NCI-H460 (cell line): Measurements from ENCODE around the gene DHRS7C. TPM values are rescaled to one million over a fixed set of nuclear protein-coding genes. Genes with fewer than 3 reads are reported as not detected.
"Not testable (repeated sequence)": the region's sequence is repeated elsewhere in the genome, so short reads cannot be mapped to it uniquely, and the experiment has no call there.

ENCODE experiments used
- DNase-seq: peaks from one replicate; pipeline ENCODE4 v3.0.0-alpha.2; 2016; ENCODE audit warnings: low read depth; ENCODE audit errors: extremely low read depth
- total RNA-seq: library from RNA; depleted of rRNA; stranded (reverse); fragments of >200 nt; shearing (Covaris generic); gene quantifications from 2 replicates; pipeline ENCODE4 v1.2.3, GENCODE V29; 2014

DHRS7C gene
- total RNA-seq, 1 experiment from 2014 or later, result not detected

DNA sequence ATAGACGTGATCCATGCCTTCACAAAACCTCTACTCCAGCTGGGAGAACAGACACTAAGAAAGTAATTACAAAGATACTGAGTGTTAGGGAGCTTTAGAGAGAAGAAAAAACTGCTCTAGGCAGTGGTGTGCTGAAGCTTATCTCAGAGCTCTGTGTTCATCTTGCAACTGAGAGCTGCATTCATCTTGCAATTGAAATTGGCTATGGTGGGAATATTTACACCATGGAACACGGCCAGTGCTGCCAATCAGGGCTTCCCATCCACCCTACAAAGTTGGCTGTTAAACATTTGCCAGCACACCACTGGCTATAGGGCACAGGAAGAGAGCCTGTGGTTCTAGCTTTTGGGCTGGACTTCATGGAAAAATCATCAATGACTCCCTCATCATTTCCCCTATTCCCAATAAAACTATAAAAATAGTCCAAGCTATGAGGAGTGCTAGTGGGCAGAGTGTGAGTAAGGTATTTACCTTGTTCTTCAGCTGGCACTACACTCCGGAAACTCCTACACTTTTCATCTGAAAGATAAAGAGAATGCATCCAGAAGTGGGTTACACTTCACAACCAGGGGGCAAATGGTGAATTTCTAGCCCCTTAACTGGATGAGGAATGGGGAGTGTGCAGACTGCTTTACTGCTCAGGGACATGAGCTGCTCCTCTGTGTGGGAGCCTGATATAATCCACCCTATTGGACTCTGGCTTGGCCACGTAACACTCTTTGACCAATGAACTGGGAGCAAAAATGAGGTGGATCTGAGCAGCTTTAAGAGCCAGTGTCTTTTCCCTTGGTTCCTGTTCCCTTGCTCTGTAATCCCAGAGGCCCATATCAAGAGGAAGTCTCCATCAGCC lies 18.9 kb upstream of the DHRS7C start:
- no peak for DNase-seq

DNA sequence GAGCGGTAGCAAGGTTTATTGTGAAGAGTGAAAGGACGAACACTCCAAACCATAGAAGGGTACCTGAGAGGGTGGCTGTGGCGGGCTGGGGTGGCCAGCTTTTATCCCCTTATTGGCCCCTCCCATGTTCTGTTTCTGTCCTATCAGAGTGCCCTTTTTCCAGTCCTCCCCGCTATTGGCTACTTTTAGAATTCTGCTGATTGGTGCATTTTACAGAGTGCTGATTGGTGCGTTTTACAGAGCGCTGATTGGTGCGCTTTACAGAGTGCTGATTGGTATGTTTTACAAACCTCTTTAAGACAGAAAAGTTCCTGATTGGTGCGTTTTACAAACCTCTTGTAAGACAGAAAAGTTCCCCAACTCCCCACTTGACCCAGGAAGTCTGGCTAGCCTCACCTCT lies 18.0 kb upstream of the DHRS7C start:
- no peak for DNase-seq

DNA sequence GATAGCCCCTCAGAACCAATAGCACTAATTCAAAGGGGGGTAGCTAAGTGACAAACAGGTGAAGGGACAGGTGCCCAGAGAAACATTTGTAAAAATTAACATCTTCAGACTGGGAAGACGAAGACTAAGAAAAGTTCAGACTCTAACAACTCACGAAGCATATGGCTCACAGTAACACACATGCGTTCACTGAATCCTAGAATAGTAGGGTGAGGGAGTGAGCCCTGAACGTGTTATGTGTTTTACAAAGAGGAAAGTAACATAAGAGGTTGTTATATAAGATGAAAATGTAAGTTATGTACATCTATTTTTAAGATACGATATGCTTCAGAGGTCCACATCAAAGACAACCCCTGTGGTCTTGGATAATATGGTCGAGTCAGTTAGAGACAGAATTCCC lies 15.3 kb upstream of the DHRS7C start:
- no peak for DNase-seq

DNA sequence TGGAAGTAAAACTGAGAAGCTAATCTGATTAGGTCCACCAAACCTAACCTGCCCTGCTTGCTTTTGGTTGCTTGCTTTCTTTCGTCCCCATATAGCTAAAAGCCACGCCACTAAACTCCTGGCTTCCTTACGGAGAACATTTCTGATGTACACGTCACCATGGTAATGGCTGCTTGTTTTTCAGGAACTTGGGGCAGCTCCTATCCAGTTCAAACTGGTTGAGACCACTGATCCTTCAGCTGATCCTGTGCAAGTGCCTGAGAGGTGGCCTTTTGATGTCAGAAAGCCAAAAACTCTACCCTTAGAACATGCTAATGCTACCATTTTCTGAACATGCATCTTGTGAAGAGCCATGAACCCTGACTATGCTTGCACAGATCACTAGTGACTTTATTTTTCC lies 14.4 kb upstream of the DHRS7C start:
- no peak for DNase-seq

DNA sequence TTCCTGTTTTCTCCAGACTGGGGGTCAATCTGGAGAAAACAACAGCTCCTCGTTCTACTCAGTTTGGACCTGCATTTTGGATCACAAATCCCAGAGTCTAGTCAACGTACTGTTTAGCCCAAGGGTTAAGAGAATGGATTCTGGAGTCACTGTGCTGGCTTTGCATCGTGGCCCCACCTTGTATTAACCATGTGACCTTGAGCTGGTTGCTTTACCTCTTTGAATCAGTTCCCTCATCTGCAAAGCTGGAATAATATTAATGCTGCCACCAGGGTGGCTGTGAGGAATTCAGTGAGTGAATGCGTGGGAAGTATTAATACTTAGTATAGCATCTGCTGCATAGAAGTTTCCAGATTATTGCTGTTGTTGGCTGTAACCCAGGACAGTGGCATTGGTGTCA lies 11.3 kb upstream of the DHRS7C start:
- DNase-seq, result peak; percentile 17

DNA sequence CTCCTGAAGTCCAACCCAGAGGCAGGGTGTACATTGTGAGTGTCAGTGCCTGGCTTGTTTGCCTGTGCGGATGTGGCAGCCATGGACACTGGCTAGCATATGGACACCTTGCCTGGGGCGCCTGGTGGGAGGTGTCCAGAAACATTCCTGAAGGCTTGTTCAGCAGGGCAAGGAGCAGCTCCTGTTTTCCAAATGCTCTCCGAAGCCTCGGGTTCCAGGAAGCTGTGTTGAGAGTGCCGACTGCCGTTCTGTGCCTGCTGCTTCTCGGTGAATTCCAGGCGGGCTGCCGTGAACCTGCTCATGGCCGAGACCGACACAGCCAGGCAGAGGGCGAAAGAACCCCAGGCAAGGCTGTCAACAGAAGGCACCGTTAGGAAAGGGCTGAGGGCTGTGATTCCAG lies 10.9 kb upstream of the DHRS7C start:
- peak; percentile 78 for DNase-seq

DNA sequence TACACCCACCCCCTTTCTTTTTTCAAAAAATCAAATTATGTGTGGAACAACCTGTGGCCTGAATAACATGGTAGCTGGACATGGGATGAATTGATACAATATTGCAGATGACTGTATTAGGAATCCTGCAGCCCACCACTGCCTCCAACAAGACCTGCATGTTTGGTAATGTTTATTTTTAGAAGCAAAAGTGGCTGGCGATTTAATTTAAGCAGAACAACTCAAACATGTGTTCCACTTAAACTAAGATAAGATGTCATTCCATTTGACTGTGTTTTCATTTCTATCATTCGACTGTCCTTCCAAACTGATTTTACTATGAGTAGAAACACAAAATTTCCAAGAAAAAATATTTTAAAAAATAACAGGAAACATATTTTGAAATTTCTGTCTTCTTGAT lies 10.1 kb upstream of the DHRS7C start:
- no peak for DNase-seq

DNA sequence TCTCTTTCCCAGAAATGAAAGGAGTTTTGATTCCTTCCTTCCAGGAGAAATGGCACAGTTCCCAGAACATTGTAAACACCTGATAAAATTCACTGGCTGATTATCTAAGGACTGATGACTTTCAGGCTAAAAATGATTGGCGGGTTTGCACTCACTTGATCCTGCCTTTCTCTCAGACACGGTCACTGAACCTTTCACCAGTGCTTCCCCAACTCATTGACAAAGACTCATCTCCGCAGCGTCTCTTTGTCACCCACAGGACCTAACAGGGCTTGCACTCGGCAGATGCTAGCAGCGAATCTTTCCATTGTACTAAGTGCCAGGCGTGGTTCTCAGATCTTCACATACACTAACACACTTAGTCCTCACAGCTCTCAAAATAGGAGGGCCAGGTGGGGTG lies 7.3 kb upstream of the DHRS7C start:
- no peak for DNase-seq

DNA sequence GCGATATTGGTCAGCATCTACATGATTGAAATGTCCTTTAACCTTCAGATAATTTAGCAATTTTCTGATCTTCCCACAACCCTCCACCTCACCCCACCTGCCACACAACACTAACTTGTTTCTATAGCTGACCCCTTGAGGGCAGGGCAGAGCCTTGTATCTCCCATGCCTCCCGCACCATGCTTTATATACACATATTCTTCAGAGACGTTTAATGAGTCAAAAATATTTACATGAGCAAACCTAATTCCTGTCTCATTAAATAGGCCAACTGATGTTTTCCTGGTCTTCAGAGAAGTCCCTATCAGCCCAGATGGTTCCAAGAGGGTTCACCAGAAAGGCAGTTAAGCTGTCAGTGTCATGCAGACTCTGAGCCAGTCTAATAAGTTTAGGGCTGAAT lies 6.6 kb upstream of the DHRS7C start:
- DNase-seq, result no peak

DNA sequence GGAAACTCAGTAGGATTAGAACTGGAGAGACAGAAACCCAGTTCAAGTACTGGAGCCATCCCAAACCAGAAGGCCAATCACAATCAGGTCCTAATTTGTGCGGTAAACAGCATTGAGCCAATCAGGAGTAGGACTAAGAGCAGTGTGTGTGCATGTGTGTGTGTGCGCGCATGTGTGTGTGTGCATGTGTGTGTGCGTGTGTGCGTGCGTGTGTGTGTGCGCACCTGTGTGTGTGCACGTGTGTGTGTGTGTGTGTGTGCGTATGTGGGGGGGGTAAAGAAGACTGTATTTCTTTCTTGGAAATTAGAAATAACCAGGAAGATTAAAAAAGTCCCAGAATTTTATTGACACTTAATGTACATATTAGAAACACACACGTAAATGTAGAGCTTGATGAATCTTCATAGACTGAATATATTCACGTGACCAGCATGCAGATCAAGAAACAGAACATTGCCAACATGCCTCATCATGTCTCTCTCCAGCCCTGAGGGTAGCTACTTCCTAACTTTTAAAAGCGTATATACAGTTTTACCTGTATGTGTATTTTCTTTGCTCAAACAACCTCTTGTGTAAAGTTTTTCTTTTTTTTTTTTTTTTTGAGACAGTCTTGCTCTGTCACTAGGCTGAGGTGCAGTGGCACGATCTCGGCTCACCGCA lies 919 bp upstream of the DHRS7C start:
- no peak for DNase-seq

DNA sequence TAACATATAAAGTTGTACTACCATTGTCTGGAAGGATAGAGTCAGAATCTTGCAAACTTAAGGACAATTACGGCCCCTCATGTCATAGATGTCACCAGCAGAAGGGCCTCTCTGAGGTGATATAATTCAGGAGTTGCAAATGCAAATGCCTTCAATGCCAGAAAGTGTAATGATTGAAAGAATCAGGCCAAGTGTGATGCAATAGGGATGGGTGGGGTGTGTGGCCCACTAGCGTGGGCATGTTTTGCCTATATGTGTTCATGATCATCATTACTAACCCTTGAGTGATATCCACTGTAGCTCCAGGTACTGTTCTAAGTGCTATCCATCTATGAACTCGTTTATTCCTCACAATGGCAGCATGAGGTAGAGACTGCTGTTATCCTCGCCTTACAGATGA lies 1.1 kb downstream of the DHRS7C start:
- DNase-seq, result no peak

DNA sequence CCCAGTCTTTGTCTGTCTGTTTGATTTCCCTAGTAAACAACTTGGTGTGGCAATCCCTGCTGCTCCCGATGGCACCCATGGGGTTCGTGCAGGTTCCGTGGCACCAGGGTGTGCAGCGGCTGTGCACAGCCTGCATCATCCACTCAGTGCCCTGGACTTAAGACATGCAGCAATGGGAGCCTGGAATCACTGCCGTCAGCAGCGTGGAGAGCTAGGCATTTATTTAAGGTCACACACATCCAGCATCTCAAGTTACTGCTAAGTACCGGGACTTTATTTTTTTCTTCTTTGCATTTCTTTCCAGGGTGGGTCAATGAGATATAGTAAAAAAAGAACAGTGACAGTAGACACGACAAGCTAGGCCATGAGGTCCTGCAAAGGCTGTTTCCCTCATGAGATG lies 2.8 kb downstream of the DHRS7C start:
- DNase-seq, result no peak

DNA sequence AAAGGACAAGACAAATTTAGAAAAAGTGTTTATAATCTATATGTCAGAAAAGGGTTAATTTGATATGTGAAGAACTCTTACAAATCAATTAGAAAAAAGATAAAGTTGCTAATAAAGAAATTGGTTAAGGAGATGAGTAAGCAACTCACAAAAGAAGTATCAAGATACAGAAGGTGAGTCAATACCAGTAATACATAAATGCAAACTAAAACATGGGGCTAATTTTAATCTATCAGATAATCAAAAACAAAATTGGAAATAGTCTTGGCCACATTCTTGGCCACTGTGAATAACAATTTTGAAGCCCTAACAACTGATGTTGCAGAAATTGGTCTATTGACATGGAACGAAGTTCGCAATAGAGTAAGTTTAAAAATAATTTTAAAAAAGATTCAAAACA lies 6.8 kb downstream of the DHRS7C start:
- DNase-seq, result no peak

DNA sequence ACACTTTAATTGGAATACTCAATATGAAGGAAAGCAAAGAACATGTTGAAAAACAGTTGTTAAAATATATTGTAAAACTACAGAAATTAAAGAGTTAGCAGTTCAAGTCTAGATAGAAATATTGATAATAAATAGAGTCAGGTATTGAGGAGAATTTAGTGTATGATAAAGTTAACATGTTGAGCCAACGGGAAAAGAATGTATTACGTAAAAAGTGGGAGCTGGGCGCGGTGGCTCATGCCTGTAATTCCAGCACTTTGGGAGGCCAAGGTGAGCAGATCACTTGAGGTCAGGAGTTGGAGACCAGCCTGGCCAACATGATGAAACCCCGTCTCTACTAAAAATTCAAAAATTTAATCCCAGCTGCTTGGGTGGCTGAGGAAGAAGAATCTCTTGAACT lies 7.9 kb downstream of the DHRS7C start:
- DNase-seq, result not testable (repeated sequence)

DNA sequence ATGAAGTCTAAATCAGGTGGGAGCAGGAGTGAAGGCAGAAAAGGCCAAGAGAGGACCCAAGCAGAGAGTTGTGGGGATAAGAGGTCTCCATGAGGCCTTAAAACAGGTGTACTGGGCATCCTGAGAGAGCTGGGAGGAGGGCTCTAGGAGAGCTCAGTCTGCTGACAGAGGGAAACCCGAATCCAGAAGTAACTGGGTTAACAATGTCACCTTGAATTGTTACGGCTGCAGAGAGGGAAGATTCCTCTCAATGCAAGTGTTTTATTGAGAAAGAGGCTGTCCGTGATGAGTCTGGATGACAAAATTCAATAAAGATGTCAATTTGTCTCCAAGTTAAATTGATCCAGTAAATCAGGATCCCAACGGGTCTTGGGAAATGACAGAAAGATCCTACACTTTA lies 8.3 kb downstream of the DHRS7C start:
- no peak for DNase-seq

DNA sequence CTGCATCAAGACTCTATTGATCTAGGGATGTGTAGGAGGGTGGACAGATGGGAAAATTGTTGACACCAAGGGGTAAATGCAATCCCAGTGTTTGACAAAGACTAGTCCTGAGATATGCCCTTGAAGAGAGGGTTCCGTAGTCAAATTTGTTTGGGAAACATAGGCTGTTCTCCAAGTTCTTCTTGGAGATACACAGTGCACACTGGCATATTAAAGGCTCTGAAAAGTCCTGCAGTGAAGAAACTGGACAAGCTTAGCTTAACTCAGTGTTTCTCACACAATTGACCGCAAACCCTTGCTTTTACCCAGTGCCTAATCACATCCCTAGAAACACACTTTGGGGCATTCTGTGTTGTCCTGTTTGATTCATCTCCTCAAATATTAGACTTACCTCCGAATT lies 10.8 kb downstream of the DHRS7C start:
- DNase-seq, result no peak

DNA sequence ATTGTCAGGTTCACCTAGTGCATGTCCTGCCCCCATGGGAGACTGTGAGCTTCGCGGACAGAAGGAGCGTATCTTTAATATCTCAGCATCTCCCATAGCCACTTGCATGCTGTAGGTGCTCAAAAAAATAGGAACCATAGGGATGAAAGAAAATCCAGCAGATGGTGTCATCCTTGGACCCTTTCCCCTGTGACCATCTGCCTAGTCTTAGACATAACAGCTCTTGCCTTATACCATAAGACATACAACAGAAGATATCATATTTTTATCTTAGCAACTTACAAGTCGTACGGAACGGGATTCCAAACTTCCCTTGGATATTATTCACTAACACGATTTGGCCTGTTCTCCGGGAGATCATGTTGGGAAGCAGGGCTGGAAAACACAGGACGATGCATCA lies 14.5 kb downstream of the DHRS7C start:
- DNase-seq, result no peak

DNA sequence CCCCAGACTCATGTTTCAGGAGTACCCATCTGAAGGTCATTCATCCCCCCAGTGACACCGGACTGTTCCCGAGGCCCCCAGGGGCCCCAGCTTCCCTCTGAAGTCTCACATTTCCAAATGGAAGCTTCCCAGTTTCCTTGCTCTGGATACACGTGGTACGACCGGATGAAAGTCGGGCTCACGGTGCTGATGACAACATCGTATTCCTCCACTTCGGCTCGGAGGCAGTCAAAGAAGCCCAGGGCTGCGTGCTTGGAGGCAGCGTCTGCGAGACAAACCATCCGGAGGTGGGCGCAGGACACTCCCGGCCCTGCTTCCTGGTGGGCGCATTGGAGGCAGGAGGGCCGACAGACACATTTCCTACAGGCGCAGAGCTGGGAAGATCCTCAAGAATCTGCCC lies 18.7 kb downstream of the DHRS7C start:
- no peak for DNase-seq

DNA sequence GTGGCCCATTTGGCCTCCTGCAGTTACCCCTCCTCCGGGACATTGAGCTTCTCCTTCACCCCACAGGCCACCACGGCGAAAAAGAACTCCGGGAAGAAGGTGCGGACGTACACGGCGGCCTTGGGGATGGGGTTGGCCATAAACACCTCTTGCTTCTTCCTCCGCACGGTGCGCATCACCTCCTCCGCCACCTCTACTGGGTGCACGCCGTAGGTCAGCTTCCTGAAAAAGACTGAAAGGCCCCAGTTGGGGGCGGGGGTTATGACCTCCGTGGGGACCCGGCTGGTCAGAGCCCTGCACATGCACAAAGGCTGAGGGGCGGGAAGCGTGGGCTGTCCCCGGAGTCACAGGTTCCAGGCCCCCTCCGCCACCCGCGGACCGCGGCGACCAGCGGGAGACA lies 19.9 kb downstream of the DHRS7C start:
- DNase-seq, result no peak

DNA sequence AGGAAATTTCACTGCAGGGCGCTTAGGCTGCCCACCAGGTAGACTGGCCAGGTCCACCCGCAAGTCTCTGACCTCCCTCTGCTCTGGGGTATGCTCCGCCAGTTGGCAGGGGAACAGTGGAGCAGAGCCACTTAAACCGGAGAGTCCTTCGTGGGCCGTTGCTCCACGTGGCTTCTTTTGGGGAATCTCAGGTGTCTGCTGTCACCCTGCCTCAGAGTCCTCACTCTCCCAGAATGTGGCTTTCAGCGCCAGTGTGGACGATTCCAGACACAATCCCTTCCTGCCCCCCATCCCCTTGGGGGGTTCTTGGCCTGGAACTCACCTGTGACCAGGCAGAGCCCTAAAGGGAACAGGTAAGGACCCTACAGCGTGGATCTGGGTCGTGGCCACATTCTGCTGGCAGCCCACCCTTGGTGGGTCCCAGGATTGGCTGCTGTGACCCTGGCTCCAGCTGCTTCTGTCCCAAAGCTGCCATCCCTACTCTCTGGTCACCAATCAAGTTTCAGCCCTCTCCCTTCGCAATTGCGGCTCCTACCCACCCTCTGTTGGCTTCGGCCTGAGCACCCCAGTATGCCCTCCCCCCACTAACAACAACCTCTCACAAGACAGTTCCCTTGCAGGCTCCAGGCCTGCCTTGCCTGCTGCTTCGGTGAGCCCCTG lies 22.2 kb downstream of the DHRS7C start:
- no peak for DNase-seq

DNA sequence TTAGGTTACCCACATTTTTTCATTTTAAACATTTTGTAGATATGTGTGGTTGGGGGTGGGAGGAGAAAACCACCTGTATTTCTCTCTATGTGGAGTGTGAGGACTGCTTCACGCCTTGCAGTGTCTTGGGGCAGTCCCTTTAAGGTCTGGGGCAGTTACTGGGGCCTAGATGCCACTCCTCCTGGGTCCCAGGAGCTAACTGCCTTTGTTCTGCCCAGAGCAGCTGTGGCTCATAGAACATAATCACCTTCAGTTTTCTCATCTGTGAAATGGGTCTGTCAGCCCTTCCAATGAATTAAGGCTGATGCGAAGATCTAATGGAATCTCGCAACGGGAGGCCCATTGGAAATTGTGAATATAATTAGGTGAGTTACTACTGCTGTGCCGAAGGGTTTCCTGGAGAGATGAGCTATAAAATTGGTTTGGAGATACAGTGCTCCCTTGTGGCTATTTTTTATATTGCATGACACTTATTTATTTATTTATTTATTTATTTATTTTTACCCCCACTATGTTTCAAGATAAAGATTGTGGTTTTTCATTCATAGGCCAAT lies 22.9 kb downstream of the DHRS7C start:
- DNase-seq, result peak; percentile 71
